ENCODE data around the gene GABBR2.

Gene GABBR2

DNA sequence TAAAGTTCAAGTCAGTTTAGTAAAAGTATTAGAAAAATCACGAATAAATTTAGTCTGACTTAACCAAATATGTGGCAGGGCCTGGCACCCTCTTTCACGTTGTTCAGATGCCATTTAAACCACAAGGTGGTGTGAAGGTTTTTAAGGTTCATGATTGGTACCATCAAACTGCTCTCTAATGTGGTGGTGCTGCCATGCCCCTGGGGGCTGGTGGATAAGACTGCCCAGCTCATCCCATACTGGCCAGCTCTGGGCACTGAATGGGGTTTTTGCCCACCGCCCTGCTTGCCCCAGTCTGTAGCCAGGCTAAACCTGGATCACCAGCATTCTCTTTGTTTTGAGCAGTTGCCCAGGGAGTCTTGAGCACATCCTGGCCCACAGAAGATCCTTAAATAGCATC lies 159.3 kb downstream of the GABBR2 start:
- DNase-seq (ENCODE audit: low spot score): no peak
- no peak for FAIRE-seq

DNA sequence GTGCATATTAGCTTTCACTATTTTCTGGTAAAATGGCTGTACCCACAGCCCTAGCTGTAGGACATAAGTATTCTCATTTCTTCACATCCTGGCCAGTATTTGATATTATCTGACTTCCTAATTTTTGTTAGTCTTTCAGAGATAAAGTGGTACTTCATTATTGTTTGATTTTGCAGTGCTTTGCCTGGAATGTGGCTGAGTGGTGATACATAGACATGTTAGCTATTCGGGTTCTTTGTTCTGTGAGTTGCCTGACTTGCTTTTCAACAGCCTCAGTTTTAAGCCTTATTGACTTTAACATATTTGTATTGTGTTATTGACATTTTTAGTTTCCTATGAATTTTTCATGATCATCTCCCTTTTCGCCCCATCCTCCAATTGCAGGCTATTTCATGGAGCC lies 161.1 kb downstream of the GABBR2 start:
- DNase-seq (ENCODE audit: low spot score) (no peak), FAIRE-seq (no peak)

DNA sequence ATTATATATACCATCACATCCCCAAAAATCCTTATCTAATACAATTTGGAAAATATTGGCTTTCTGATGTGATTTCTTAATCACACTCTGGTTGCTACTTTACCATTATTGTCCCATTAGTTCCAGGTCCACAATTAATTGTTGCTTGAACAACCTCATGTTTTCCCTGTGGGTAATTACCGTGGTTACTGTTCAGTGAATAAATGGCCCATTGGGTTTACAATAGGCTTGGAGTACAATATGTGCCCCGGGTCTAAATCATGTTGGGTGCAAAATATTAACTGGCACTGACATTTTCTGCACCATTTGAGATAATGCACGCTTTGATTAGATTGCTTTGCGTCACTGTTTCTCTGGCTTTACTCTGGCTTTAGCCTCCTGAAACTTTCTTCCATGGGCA lies 163.7 kb downstream of the GABBR2 start:
- no peak for FAIRE-seq
- no peak for DNase-seq (ENCODE audit: low spot score)

DNA sequence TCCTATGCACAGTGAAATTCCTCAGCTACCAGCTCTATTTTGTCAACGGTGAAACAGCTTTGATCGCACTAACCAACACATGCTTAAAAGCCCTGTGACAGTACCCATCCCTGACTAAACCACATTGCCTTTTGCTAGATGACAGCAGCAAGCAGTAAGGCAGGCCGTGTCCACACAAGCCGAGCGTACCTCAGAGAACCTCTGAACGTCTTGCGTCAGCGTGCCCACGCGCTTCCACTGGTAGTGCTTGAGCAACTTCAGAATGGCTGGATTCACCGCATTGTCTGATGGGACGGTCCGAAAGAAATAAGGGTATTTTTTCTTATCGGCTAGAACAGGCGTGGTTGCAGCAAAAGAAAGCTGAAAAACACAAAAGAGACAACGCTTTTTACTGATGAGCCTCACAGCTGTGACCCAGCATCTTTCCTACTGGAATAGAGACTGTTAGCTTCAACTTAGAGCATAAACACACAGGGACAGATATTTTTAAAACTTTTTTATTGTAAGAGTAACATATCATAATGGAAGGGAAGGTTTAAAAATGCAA lies 167.0 kb downstream of the GABBR2 start:
- no peak for FAIRE-seq
- DNase-seq (ENCODE audit: low spot score): no peak

DNA sequence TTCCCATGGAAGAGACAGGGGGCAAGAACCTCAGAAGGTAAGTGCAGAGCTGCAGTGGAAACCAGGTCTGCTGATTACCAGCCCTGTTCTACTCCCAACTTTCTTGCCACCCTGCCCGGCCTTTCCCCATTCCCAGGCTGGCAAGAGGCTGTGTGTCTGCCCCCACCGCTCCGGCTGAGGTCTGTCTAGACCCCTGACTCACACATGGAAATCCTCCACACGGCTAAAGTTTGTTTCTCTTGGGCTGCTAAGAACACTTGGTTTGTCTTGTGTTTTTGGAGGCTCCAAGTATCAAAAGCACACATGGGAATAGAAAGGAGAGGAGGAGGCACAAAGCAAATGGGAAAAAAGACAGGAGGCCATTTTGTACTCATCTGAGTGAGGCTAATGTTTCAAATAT lies 168.3 kb downstream of the GABBR2 start:
- FAIRE-seq (no peak), DNase-seq (ENCODE audit: low spot score) (no peak)

DNA sequence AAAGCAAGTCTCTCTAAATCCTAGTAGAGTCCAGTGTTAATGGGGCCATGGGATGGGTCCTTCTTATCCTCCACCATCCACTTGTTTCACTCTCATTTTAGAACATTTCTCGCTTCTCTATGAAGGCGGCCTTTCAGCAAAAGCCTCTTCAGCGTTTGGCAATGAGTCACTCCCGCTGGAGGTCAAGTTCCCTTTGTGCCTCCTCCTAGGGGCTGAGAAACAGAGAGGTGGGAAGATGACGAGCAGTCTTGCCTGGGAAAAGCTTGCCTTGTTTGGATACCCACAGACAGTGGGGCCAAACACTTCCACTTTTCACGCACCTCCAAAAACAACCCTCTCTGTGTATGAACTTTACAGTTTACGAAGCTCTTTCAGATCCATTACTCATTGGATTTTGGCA lies 168.8 kb downstream of the GABBR2 start:
- no peak for FAIRE-seq
- DNase-seq (ENCODE audit: low spot score): no peak

DNA sequence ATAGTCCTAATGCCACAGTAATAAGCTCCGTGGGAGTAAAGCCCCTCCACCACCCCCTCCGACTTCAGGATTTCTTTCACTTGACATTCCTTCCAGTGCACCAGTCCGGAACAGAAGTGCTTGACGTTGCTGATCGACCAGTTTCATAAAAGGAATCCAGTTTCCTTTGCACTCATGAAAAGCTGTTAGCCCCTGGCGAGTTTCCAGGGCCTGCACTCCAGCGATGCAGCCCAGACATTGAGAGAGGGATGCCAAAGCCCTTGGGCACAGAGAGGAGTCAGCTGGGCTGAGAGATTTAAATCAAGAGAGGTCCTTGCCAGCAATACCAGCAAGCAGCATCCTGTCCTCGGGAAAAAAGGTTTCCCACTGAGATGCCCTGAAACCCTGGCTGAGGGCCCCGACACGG lies 170.1 kb downstream of the GABBR2 start:
- no peak for FAIRE-seq
- no peak for DNase-seq (ENCODE audit: low spot score)

DNA sequence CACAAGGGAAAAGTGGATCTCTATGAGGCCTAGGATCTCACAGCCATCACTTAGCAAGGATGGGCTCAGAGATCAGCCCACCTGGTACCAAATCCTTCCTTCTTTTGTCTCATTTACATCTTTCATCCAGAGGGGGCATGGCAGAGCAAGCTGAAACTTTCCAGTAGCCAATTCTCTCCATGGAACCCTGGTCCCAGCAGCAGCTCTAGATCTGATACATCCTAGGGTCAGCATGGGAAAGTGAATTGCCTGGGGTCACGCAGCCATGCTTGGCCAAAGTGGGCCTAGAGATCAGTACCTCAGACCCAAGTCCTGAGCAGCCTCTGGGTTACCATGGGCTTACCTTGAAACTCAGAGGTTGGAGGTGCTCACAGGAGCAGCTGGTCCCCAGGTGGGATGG lies 170.5 kb downstream of the GABBR2 start:
- FAIRE-seq (no peak), DNase-seq (ENCODE audit: low spot score) (no peak)

DNA sequence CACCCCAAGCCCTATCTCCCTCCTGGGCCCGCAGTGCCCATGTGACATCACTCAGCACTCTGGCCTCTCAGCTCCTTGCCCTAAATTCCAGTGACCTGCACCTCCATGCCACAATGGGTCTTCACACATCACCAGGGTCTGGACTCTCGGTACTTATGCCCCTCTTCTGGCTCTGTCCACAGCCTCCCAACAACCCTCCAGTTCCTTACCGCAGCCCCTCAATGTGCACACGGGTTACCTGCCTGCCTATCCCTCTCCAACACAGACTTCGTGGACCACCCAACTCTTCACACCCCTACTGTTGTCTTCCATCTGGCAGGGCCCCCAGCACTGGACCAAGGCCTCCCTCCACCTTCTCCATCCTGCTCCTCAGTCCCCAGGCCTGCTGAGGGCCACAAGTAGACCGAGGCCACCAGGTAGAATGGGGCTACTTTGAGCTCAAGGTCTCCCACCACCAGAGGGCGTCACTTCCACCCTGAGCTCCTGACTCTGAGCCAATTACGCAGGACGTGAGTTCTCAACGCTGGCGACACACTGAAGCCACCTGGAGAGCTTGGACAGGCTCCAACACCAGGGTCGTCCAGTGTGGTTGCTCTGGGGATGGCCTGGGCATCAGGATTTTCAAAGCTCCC lies 172.1 kb downstream of the GABBR2 start:
- FAIRE-seq: no peak
- no peak for DNase-seq (ENCODE audit: low spot score)

DNA sequence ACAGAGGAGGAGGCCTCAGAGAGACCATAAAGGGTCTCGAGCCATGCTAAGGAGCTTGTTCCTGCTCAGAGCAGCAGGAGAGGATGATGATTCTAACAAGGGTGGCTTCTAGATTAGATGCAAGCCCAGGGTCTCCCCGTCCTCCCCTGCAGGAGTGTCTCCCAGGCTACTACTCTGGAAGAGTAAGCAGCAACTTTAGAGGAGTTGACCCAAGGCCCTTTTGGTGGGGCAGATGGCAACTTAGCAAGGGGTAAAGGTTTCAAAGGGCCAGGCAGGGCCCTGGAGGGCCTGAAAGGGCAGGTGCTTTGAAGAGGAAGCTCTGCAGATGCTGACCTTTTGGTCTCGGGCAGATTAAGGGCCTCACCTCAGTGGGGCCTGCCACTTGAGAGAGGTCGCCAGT lies 174.9 kb downstream of the GABBR2 start:
- no peak for FAIRE-seq

DNA sequence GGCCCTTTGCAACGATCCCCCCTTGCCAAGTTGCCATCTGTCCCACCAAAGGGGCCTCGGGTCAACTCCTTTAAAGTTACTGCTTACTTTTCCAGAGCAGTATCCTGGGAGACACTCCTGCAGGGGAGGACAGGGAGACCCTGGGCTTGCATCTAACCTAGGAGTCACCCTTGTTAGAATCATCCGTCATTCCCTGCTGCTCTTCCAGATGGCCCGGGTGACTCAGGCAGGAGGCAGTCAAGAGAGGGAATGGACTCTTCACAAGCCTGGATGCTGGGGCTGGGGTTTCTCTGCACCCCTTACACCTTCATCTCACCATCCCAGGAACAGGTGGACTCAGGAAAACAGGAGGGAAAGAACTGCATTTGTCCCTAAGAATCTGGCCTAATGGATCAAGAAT lies 175.6 kb downstream of the GABBR2 start:
- DNase-seq (ENCODE audit: low spot score): no peak
- FAIRE-seq: no peak

More for the DNA sequence above, 174.9 kb downstream of the GABBR2 start:
- no peak for DNase-seq (ENCODE audit: low spot score)

DNA sequence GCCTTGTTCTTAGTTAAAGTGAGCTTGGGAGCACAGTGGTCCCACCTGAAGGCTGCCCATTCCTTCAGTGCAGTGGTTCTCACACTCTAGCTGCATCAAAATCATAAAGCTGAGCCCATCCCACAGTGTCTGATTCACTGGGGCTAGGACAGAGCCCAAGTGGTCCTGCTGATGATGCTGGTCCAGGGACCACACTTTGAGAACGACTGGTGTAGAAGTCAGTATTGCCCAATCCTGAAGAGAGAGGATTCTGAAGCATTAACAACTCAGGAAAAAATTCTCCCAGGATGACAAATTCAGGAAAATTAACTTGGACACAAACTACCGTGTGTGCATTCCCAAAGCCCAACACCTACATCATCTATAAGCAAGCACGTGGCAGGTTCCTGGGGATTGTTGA lies 176.2 kb downstream of the GABBR2 start:
- FAIRE-seq: no peak
- no peak for DNase-seq (ENCODE audit: low spot score)

DNA sequence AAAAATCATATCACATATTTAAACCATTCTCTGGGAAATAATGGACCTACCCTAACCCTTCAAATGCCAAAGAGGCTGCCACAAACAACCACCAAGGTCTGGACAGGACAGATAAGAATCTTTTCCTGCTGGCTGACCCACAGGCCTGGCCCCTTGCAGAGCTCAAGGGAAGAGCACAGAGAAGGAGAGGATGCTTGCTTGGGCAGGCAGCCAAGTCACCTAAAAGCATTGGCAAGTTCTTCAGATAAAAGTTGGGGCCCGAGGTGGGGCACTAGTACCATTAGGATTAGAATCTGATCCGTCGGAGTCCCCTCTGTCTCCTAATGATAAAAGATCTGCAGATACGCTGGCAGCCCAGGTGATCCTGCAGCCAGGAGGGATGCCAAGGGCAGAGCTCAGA lies 176.6 kb downstream of the GABBR2 start:
- FAIRE-seq: no peak
- no peak for DNase-seq (ENCODE audit: low spot score)

DNA sequence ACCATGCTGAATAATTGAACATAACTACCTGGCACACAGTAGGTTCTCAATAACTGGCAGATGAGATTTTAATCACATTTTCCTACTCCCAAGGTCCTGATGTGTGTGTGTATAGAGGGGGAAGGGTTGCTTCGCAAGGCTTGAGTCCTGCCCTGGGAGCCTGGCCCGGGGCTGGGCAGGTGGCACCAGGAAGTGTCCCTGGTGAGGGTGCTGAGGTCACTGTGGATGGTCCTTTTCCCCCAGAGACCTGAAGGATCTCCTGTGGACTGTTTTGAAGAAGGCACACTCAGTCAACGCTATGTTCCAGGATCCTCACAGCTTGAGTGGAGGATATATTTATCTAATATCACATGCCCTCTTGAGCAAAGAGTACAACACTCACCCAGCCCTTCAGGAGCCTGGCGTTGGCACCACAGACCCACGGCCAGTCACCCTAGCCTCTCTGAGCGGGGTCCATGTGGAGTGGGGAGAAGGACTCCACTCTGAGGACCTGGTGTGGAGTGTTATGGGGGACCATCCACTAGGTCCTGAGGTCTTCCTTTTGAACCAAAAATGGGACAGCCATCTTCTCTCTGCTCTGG lies 177.8 kb downstream of the GABBR2 start:
- FAIRE-seq (no peak), DNase-seq (ENCODE audit: low spot score) (no peak)

DNA sequence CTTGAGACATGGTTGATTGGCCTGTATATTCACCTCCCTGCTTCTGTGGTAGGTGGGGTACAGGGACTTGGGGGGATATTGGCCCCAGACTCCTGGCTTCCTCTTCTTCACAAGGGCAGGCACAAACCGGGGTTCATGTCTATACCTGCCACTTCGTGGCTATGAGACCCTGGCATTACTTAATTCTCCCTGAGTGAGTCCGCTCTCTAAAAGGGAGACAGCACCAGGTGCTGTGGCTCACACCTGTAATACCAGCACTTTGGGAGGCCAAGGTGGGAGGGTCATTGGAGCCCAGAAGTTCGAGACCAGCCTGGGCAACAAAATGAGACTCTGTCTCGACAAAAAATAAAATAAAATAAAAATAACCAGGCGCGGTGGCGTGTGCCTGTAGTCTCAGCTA lies 178.5 kb downstream of the GABBR2 start:
- FAIRE-seq: no peak
- DNase-seq (ENCODE audit: low spot score): no peak

DNA sequence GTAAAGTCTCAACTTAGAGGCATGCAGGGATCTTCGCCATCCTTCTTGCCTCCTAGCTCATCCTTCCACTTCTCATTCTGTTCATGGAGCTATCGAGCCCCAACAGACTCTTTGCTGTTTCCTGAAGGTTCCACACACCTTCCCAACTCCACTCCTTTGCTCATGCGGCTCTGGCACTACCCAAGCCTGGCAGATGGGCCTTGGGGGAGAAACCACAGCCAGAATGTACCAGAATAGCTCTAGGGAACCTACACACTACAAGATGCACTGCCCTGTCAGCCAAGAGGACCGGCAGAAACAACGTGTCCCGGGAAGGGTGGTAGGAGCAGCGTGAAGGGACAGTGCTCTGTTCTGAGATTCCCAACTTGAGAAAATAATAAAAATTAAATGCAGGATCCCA lies 178.9 kb downstream of the GABBR2 start:
- DNase-seq (ENCODE audit: low spot score) (no peak), FAIRE-seq (no peak)

DNA sequence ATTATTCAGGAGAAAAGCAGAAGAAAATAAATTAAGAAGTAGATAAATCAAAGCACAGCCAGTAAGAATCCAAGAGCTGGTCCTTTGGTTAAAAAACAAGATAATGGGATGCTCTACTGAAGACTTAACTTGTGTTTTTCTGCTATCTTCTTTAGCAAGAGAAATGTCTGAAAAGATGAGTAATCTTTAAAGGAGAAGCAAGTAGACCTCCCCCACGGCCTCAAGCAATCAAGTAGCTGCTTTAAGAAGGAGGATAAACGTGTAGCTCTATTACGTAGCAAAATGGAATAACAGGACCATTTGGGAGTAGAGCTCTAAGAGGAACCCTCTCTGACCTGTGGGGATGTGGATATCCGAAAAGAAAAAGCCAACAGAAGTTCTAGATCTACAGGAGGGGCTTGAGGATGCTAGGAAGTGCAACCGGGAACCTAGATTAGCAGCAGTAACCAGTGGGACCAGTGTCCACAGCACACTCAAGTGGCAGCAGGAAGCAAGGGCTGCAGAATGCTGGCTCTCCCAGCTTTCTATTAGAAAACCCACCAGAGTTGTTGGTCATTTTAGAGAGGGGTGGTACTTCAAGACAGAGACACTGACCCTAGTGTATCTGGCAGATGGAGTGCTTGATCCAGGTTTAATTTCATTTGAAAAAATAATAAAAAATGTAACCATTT lies 185.4 kb downstream of the GABBR2 start:
- FAIRE-seq: no peak

DNA sequence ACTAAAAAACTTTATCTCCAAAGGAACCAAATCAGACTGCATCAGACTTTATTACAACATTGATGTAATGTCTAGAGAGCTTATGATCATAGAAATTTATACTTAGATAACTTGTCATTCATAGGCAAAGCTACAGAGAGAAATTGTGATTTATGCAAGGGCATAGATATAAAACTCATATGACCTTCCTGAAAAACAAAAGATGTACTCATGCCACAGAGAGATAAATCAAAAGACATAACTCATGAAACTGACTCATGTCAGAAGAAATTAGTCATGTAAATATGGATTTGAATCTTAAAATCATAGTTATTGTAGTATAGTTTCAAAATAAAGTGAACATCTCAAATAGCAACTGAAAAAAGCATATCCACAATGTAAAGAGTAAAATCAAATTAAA lies 186.2 kb downstream of the GABBR2 start:
- no peak for DNase-seq (ENCODE audit: low spot score)
- FAIRE-seq: no peak

More for the DNA sequence above, 185.4 kb downstream of the GABBR2 start:
- DNase-seq (ENCODE audit: low spot score): no peak

DNA sequence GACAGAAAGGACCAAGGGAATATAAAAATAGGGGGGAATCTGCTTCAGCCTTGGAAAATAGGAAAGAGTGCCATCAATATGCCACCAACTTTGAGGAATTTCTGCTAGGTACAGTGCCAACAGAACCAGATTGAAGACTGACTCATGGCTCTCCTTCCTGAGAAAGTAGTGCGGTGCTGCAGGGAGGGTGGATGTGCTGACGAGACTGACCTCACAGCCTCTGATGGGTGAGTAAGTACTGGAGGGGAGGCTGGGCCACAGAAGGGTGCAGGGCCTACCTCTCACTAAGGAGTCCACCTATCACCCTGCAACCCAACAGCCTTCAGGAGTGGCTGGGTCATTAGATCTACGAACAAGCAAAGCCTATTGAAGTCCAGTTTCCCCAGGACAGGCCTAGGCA lies 187.6 kb downstream of the GABBR2 start:
- DNase-seq (ENCODE audit: low spot score): peak; percentile 50
- FAIRE-seq: no peak

DNA sequence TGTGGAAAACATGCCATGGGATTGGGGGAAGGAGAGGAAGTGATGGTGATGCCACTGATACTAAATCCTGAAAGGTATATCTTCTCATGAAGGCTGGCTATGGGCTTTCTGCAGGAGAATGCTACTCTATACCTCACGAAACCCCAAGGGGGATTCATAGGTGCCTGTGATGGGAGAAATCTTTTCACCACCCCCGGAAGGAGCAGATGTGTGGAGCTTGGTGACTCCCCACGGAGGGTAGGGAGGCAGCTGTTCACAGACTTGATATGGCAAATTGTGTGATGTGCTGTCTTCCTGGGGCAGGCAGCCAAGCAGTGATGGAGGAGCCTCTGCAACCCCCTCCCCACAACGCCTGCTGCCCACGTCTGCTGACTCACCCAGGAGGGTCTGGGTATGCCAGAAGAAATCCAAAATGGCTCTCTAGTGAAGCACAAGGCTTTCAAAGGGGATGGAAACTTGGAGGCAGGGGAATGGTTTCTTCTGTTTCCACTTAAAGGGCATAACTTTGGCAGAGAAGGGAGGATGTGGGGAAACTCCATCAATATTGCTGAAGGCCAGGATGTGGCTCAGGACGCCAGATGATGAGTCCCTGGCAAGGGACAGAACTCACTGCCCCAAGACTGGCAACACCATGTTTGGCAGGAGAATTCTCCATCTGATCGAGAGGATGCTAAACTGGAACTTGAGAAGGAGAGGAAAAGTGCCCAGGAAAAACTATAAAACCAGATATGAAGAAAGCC lies 188.3 kb downstream of the GABBR2 start:
- DNase-seq (ENCODE audit: low spot score) (no peak), FAIRE-seq (no peak)

DNA sequence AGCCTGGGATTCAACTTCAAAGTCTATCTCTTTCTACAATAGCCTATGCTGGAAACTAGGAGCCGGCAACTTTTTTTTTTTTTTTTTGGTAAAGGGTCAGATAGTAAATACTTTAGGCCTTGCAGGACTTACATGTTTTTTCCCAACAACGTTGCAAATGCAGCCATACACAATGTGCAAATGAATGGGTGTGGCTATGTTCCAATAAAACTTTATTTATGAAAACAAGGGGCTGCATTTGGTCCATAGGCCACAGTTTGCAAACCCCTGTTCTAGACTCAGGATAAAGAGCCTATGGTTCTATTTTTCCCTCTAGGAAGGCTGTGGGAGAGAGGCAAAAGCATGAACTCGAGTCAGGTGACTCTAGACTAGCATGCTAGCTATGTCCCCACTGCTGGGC lies 189.1 kb downstream of the GABBR2 start:
- FAIRE-seq: no peak
- DNase-seq (ENCODE audit: low spot score): no peak

DNA sequence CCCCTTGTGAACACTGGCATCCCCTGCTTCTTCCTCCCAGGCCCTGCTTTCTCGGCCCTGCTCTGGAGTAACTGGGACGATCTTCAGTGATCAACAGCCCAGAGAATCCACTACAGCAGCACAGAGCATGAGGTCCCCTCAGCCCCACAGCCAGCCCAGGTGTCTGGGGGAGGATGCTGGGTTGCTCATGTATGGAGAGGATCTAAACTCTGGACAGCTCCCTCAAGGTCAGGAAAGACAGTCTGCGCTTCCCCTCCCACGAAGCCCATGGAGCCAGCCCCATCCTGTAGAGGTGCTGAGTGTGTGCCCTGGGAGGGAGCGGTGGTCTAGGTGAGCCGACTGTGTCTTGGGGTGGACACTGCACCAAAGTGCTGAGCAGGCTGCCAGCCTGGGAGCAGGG lies 190.2 kb downstream of the GABBR2 start:
- no peak for FAIRE-seq

More for the DNA sequence above, 190.2 kb downstream of the GABBR2 start:
- no peak for DNase-seq (ENCODE audit: low spot score)

Data from RCC 7860 (cell line).